Activated naive CD8-positive, alpha-beta T cell treated with anti-CD3 and anti-CD28 coated beads, Interleukin-2, amount 10 ng/mL, durations not matched to agents 7 days and 5 days (primary cell): ENCODE results near the gene PRAMEF11. TPM values are rescaled to one million over a fixed set of nuclear protein-coding genes. Genes with fewer than 3 reads are reported as not detected.
"Not testable (repeated sequence)": the region's sequence is repeated elsewhere in the genome, so short reads cannot be mapped to it uniquely, and the experiment has no call there.

Source experiments
- ATAC-seq: fragments of 150-1000 bp; cut with Tn5 transposase; one replicate; pipeline ENCODE4 v1.10.0; 2021; ENCODE audit warnings: low read depth, moderate library complexity
- POLR2A ChIA-PET: fragments of 350-600 bp; sonication (Branson Sonifier 250); formaldehyde crosslinking; loops from one replicate; lab custom pipeline; 2021; ENCODE audit warnings: antibody characterized with exemption; lab: Charles Lee
- DNase-seq: peaks from one replicate; pipeline ENCODE4 v3.0.0; 2021
- H3K27ac Mint-ChIP-seq: one replicate; pipeline ENCODE4 v1.8.0; 2022; ENCODE audit warnings: mild to moderate bottlenecking, mixed read lengths
- H3K27me3 Mint-ChIP-seq: one replicate; pipeline ENCODE4 v1.8.0; 2022; ENCODE audit warnings: mild to moderate bottlenecking, moderate library complexity, mixed read lengths
- H3K36me3 Mint-ChIP-seq: one replicate; pipeline ENCODE4 v1.8.0; 2021; ENCODE audit warnings: mild to moderate bottlenecking, mixed read lengths
- H3K4me1 Mint-ChIP-seq: one replicate; pipeline ENCODE4 v1.8.0; 2021; ENCODE audit warnings: mixed read lengths
- H3K4me3 Mint-ChIP-seq: one replicate; pipeline ENCODE4 v1.8.0; 2022; ENCODE audit warnings: mild to moderate bottlenecking, moderate library complexity, mixed read lengths
- H3K9me3 Mint-ChIP-seq: one replicate; pipeline ENCODE4 v1.8.0; 2021; ENCODE audit warnings: mixed read lengths
- total RNA-seq, 2 experiments: library from RNA; stranded (reverse); gene quantifications; one replicate each; pipeline ENCODE4 v1.2.3, GENCODE V29; 2021

Gene PRAMEF11
- not detected for total RNA-seq

DNA sequence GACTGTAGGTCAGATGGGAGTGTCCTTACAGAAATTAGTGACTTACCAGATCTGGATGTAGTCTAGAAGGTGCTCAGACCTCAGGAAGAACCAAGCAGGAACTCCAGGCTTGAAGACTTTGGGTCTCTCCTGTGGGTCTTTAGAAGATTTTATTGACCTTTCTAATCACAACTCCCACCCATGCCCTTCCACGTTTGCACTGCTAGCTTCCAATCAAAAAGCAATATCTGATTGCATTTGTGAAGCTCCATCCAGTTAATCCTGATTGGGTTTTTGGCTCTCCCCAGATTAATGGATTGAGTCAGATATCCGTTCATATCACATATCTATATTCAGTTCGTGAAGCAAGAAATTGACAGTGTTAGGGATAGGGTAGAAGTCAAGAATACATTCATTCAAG is at the start of gene PRAMEF11:
Gene PRAMEF11 (minus strand): TSS at position 101 of the 400 bp plus-strand sequence. CDS start 2,621 bp downstream, outside the sequence.
- H3K9me3 Mint-ChIP-seq, H3K36me3 Mint-ChIP-seq, H3K4me3 Mint-ChIP-seq, H3K4me1 Mint-ChIP-seq, H3K27ac Mint-ChIP-seq, DNase-seq, ATAC-seq, POLR2A ChIA-PET, H3K27me3 Mint-ChIP-seq: not testable (repeated sequence)

DNA sequence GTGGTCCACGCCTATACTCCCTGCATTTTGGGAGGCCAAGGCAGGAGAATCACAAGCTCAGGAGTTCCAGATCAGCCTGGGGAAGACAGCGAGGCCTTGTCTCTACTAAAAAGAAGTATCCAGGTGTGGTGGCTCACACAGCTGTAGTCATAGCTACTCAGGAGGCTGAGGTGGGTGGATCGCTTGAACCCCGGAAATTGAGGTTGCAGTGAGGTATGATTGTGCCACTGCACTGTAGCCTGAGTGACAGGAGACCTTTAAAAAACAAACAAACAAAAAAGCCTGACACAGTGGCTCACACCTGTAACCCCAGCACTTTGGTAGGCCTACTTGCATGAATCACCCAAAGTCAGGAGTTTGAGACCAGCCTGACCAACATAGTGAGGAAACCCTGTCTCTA is 47.2 kb upstream of the PRAMEF11 start:
- H3K9me3 Mint-ChIP-seq, H3K4me3 Mint-ChIP-seq, H3K27me3 Mint-ChIP-seq, H3K27ac Mint-ChIP-seq, ATAC-seq, POLR2A ChIA-PET, H3K4me1 Mint-ChIP-seq, H3K36me3 Mint-ChIP-seq, DNase-seq: not testable (repeated sequence)

DNA sequence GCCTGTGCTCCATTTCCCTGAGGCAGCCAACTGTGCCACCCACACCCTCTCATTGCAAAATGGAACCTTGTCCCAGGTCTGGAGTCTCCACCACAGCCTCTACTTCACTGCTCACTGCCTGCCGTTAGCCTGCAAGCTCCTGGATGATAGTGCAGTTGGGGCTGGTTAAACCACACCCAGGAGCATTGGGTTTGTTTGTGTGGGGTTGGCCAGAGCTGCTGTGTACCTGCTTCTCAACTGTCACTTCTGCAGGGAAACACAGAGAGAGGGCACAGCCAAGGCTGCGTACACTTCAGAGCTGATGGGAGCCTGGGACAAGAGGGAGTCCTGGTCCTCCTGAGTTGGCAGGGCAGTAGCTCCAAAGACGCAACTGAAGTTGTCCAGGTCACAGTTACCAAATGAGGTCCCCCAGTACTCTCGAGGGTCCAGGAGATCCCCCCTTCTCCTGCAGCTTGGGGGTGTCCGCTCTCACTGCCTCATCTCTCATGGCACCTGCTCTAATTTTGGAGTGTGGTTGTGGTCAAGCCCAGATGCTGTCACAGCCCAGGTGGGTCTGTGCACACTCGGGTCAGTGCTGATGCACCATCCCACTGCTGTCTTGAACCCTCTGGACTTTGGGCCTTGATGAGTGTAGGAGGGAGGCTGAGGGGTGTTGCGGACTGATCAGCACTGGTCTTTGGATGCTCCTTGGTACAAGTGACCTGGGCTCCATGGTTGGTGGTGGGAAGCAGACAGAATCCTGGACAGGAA is 32.1 kb upstream of the PRAMEF11 start:
- H3K27ac Mint-ChIP-seq, POLR2A ChIA-PET, H3K9me3 Mint-ChIP-seq, DNase-seq, H3K4me3 Mint-ChIP-seq, H3K27me3 Mint-ChIP-seq, H3K4me1 Mint-ChIP-seq, ATAC-seq, H3K36me3 Mint-ChIP-seq: not testable (repeated sequence)

DNA sequence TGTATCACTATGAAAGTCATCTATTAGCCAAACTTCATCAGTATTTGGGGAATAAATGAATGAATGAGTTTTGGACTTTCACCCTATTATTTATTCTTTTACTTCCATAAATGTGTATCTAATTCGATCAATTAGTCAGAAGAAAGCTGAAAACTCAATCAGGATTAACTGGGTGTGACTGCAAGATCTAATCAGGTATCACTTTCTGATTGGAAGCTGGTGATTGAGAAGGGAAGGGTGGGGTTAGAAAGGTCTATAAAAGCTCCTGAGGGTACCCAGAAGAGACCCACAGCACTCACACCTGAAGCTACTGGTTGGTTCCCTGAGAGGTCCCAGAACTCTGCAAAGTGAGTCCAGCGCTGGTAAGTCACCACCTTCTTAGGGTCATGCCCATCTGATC is 25.6 kb upstream of the PRAMEF11 start, which contains the start of gene PRAMEF2:
Gene PRAMEF2 (plus strand): TSS at position 301 of the 400 bp plus-strand sequence. CDS start 1,924 bp downstream, outside the sequence.
- H3K9me3 Mint-ChIP-seq, DNase-seq, H3K27ac Mint-ChIP-seq, H3K4me3 Mint-ChIP-seq, H3K4me1 Mint-ChIP-seq, ATAC-seq, H3K36me3 Mint-ChIP-seq, POLR2A ChIA-PET, H3K27me3 Mint-ChIP-seq: not testable (repeated sequence)

DNA sequence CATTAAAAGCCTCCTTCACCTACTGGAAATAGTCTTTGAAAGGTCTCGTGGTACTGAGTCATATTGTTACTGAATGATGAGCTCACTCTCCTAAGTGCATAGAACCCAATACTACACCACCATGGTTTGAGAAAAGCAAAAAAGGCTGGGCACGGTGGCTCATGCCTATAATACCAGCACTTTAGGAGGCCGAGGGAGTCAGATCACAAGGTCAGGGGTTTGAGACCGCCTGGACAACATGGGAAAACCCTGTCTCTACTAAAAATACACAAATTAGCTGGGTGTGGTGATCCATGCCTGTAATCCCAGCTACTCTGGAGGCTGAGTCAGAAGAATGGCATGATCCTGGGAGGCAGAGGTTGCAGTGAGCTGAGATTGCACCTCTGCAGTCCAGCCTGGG is 20.6 kb upstream of the PRAMEF11 start:
- H3K36me3 Mint-ChIP-seq, result no peaks in the 10 kb centered on the region
- no peak overlapping the region for H3K4me3 Mint-ChIP-seq
- no peak for DNase-seq
- POLR2A ChIA-PET, result no interaction called here
- no peak overlapping the region for H3K27ac Mint-ChIP-seq
- no peaks in the 10 kb centered on the region for H3K4me1 Mint-ChIP-seq
- peaks cover 4% of the 10 kb centered on the region for H3K9me3 Mint-ChIP-seq
- ATAC-seq, result no peak
- H3K27me3 Mint-ChIP-seq, result no peaks in the 10 kb centered on the region

DNA sequence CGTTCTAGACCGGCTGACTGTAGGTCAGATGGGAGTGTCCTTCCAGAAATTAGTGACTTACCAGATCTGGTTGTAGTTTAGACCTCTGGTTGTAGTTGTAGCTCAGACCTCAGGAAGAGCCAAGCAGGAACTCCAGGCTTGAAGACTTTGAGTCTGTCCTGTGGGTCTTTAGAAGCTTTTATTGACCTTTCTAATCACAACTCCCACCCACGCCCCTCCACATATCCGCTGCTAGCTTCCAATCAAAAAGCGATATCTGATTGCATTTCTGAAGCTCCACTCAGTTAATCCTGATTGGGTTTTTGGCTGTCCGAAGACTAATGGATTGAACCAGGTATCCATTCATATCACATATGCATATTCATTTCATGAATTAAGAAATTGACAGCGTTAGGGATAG is 17.4 kb upstream of the PRAMEF11 start, which contains the start of gene HNRNPCL1:
Gene HNRNPCL1 (minus strand): TSS at position 101 of the 400 bp plus-strand sequence. CDS start 431 bp downstream, outside the sequence.
- POLR2A ChIA-PET, H3K4me3 Mint-ChIP-seq, ATAC-seq, H3K27ac Mint-ChIP-seq, H3K4me1 Mint-ChIP-seq, H3K9me3 Mint-ChIP-seq, H3K36me3 Mint-ChIP-seq, H3K27me3 Mint-ChIP-seq, DNase-seq: not testable (repeated sequence)

DNA sequence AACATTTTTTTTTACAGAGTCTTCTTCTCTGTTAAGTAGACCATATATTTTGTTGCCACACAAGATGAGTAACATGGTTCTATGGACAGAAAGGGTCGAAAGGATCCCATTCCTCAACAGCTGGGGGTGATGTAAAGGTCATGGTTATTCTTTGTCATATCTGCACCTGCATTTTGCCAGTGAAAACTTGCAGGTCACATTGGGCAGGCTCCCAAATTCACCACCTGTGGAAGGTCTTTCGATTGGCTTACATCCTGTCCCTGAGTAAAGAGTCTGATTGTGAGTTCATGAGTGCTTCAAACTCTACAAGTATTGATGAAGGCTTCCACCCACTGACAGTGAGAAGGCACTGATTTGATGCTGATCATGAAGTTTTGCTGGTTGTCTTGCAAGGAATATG is 2.0 kb upstream of the PRAMEF11 start:
- DNase-seq, H3K4me1 Mint-ChIP-seq, H3K36me3 Mint-ChIP-seq, H3K9me3 Mint-ChIP-seq, H3K27me3 Mint-ChIP-seq, H3K4me3 Mint-ChIP-seq, POLR2A ChIA-PET, H3K27ac Mint-ChIP-seq, ATAC-seq: not testable (repeated sequence)

DNA sequence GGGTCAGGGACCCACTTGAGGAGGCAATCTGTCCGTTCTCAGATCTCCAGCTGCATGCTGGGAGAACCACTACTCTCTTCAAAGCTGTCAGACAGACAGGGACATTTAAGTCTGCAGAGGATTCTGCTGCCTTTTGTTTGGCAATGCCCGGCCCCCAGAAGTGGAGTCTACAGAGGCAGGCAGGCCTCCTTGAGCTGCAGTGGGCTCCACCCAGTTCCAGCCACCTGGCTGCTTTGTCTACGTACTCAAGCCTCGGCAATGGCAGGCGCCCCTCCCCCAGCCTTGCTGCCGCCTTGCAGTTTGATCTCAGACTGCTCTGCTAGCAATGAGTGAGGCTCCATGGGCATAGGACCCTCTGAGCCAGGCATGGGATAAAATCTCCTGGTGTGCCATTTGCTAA is 12.1 kb downstream of the PRAMEF11 start:
- POLR2A ChIA-PET, ATAC-seq, H3K27ac Mint-ChIP-seq, H3K36me3 Mint-ChIP-seq, H3K9me3 Mint-ChIP-seq, H3K4me3 Mint-ChIP-seq, H3K4me1 Mint-ChIP-seq, DNase-seq: not testable (repeated sequence)
- peaks cover 20% of the 10 kb centered on the region for H3K27me3 Mint-ChIP-seq

DNA sequence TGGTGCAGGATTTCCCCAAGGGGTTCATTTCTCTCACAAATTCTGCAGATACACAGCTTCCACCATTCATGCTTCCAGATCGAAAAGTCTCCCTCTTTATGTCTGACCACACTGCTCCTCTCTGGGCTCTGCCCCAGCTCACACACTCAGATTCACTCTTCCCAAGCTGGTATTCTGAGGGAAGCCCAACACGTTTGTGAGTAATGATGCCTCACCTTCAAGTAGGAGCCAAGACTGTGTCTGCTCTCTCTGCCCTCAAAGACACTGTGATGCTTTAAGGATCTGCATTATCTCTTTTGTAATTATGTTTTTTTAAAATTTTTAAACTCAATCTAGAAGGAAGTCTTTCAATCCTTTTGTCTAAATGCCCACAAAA is 19.8 kb downstream of the PRAMEF11 start:
- Mint-ChIP-seq H3K9me3 (peaks cover 5% of the 10 kb centered on the region), H3K27ac (no peak overlapping the region), H3K36me3 (no peaks in the 10 kb centered on the region), H3K27me3 (peaks cover 27% of the 10 kb centered on the region), H3K4me1 (no peaks in the 10 kb centered on the region), H3K4me3 (no peak overlapping the region)
- POLR2A ChIA-PET, result no interaction called here
- no peak for DNase-seq
- ATAC-seq, result no peak

DNA sequence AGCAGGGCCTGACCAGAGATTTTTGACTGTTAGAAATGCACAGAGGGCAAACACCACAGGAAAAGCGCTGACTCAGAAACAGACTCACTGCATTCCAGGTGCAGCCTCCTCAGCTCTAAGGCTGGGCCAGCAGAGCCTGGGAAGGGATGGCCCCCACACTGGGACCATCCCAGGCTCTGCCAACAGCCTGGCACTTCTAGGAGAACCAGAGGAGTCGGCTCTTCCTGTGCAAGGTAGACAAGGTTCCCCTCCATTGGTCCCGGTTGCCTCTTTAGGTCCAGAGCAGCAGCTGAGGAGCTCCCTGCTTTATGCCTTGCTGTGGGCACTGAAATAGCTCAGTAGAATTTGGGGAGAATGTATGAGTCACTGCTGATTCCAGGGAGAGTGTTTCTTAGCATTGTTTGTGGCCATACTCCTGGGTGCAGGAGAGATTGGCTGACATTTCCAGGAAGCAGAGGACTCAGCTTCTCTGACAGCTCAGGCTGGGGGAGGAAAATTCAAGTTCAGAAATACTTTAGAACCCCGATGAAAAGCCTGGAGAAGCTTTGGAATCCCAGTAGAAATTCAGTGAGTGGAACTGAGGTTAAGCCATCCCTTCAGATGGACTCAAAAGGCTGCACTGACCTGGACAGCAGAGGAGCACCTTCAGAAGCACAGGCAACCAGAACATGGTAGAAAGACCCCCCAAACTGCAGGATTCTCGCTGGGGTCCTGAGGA is 20.4 kb downstream of the PRAMEF11 start:
- ATAC-seq, result no peak
- DNase-seq, result no peak
- Mint-ChIP-seq H3K27me3 (peaks cover 27% of the 10 kb centered on the region), H3K9me3 (peaks cover 5% of the 10 kb centered on the region), H3K36me3 (no peaks in the 10 kb centered on the region), H3K4me3 (no peak overlapping the region), H3K4me1 (no peaks in the 10 kb centered on the region), H3K27ac (no peak overlapping the region)
- POLR2A ChIA-PET, result no interaction called here

DNA sequence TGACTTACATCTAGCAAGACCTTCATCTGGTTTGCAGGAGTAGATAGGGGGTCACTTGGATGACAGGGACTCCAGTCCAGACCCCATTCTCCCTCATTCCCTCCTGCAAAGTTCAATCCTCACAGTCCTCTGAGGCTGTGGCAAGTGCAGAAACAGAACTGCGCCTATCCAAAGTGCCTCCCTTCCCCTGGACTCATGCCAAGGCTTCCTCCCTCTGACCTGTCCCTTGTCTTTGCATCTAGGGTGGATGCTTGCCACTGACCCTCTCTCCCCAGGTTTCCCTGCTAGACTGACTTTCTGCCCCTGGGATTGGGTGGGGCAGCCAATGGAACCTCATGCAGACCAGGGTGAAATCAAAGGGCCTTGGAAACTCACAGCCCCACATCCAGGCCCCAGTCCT is 21.3 kb downstream of the PRAMEF11 start:
- no peak for DNase-seq
- Mint-ChIP-seq H3K4me1 (no peaks in the 10 kb centered on the region), H3K9me3 (peaks cover 7% of the 10 kb centered on the region), H3K27ac (no peak overlapping the region), H3K27me3 (peaks cover 25% of the 10 kb centered on the region), H3K4me3 (no peak overlapping the region), H3K36me3 (no peaks in the 10 kb centered on the region)
- POLR2A ChIA-PET, result no interaction called here
- ATAC-seq, result no peak

DNA sequence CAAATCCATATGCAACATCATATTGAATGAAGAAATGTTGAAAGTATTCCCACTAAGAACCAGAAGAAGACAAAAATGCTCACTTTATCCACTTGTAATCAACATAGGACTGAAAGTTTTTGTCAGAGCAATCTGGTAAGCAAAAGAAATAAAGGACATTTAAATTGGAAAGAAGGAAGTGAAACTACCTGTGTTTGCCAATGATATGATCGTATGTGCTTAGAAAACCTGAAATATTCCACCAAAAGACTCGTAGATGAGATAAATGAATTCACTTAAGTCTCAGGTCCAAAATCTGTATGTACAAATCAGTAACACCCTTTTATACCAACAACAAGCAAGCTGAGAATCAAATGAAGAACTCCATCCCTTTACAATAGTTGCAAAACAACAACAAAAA is 31.5 kb downstream of the PRAMEF11 start:
- Mint-ChIP-seq H3K9me3 (no peaks in the 10 kb centered on the region), H3K4me3 (no peak overlapping the region), H3K36me3 (no peaks in the 10 kb centered on the region), H3K27me3 (peaks cover 13% of the 10 kb centered on the region), H3K4me1 (no peaks in the 10 kb centered on the region), H3K27ac (no peak overlapping the region)
- ATAC-seq (no peak), DNase-seq (no peak)
- POLR2A ChIA-PET, result no interaction called here

DNA sequence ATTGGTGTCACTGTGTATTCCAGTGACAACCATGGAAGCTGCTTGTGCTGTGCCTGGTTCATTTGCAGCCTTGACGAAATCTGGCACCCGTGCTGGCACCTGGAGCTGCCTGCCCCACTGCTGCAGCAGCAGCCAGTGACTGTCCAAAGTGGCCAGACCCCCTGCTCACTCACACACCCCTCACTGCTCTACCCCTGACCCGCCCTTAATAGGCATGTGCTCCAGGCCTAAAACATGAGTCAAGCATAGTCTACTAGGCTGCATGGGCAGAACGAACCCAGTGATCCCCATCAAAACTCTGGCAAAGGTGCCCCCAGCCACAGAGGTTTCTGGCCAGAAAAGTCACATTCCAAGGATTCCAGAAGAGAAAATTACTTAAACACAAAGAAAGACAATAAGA is 32.3 kb downstream of the PRAMEF11 start:
- POLR2A ChIA-PET, result no interaction called here
- H3K4me3 Mint-ChIP-seq, result no peak overlapping the region
- H3K36me3 Mint-ChIP-seq, result no peaks in the 10 kb centered on the region
- no peaks in the 10 kb centered on the region for H3K9me3 Mint-ChIP-seq
- no peak for DNase-seq
- ATAC-seq, result no peak
- peaks cover 9% of the 10 kb centered on the region for H3K27me3 Mint-ChIP-seq
- H3K4me1 Mint-ChIP-seq, result no peaks in the 10 kb centered on the region
- no peak overlapping the region for H3K27ac Mint-ChIP-seq

DNA sequence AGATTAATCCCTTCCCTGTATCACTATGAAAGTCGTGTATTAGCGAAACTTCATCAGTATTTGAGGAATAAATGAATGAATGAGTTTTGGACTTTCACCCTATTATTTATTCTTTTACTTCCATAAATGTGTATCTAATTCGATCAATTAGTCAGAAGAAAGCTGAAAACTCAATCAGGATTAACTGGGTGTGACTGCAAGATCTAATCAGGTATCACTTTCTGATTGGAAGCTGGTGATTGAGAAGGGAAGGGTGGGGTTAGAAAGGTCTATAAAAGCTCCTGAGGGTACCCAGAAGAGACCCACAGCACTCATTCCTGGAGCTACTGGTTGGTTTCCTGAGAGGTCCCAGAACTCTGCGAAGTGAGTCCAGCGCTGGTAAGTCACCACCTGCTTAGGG is 40.1 kb downstream of the PRAMEF11 start, which contains the start of gene PRAMEF1:
Gene PRAMEF1 (plus strand): TSS at position 301 of the 400 bp plus-strand sequence. CDS start 1,831 bp downstream, outside the sequence.
- not testable (repeated sequence) for H3K4me1 Mint-ChIP-seq

More for the DNA sequence above, 40.1 kb downstream of the PRAMEF11 start, which contains the start of gene PRAMEF1:
- H3K4me3 Mint-ChIP-seq, H3K9me3 Mint-ChIP-seq, H3K27me3 Mint-ChIP-seq, DNase-seq, POLR2A ChIA-PET, ATAC-seq, H3K36me3 Mint-ChIP-seq, H3K27ac Mint-ChIP-seq: not testable (repeated sequence)
